Breast epithelium (tissue), 3 donors: Measurements from ENCODE around the gene POMT1.

Experiments used
- POLR2AphosphoS5 ChIP-seq, 3 donors: sonication (generic); formaldehyde crosslinking; IDR thresholded peaks; one replicate each; pipeline ENCODE4 v1.6.1; 2017; ENCODE audit warnings: antibody characterized with exemption in 3 of 3
- TF ChIP-seq, protein P1 (sequence below), 3 donors: fragments of 450-650 bp; IDR thresholded peaks; one replicate each; pipeline ENCODE4 v1.5.1; 2016 to 2017; ENCODE audit warnings: antibody characterized with exemption in 3 of 3, mild to moderate bottlenecking in 3 of 3, moderate library complexity in 3 of 3

- TF ChIP-seq, protein P1, sequence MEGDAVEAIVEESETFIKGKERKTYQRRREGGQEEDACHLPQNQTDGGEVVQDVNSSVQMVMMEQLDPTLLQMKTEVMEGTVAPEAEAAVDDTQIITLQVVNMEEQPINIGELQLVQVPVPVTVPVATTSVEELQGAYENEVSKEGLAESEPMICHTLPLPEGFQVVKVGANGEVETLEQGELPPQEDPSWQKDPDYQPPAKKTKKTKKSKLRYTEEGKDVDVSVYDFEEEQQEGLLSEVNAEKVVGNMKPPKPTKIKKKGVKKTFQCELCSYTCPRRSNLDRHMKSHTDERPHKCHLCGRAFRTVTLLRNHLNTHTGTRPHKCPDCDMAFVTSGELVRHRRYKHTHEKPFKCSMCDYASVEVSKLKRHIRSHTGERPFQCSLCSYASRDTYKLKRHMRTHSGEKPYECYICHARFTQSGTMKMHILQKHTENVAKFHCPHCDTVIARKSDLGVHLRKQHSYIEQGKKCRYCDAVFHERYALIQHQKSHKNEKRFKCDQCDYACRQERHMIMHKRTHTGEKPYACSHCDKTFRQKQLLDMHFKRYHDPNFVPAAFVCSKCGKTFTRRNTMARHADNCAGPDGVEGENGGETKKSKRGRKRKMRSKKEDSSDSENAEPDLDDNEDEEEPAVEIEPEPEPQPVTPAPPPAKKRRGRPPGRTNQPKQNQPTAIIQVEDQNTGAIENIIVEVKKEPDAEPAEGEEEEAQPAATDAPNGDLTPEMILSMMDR (IDR thresholded peaks at IDR 0.05), result no peak
- no peak for TF ChIP-seq POLR2AphosphoS5 (IDR thresholded peaks at IDR 0.05)
These were observed 2.3 kb upstream of the POMT1 start for GRCh38 chr9:131500377-131500776.
